SK-N-DZ (cell line): Measurements from ENCODE around the gene LGALS9C.
"Not testable (repeated sequence)": the region's sequence is repeated elsewhere in the genome, so short reads cannot be mapped to it uniquely, and the experiment has no call there.

Experiments used
- DNase-seq: peaks from one replicate; pipeline ENCODE4 v3.0.0-alpha.2; 2015; ENCODE audit warnings: low spot score

Gene LGALS9C

DNA sequence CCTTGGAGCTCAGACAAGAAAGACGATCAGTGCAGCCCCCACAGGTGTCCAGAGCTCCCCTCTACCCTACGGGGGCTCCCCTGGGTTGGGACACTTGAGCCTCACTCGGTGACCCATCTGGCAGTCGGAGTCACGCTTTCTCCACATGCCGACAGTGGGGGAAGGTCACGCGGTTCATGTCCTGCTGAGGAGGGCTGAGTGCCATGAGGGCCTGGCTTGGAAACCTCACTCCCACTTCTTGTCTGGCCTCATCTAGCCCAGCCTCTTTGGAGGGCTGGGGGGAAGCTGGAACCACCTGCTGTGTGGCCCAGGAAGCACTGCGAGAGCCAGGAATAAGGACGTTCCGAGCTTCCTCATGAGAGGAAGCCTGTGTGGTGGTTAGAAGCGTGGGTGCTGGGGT is 1.8 kb downstream of the LGALS9C start:
- DNase-seq: not testable (repeated sequence)

- not testable (repeated sequence) for DNase-seq
Measured at GRCh38 chr17:18478977-18479595, 2.5 kb downstream of the LGALS9C start.

GRCh38 chr17:18481775-18482174 is 5.2 kb downstream of the LGALS9C start:
- not testable (repeated sequence) for DNase-seq

GRCh38 chr17:18485936-18486464 is 9.4 kb downstream of the LGALS9C start:
- DNase-seq: not testable (repeated sequence)

- DNase-seq: not testable (repeated sequence)
Measured at GRCh38 chr17:18487633-18488032, 11.0 kb downstream of the LGALS9C start.

GRCh38 chr17:18488622-18489021 is 12.0 kb downstream of the LGALS9C start:
- not testable (repeated sequence) for DNase-seq

DNA sequence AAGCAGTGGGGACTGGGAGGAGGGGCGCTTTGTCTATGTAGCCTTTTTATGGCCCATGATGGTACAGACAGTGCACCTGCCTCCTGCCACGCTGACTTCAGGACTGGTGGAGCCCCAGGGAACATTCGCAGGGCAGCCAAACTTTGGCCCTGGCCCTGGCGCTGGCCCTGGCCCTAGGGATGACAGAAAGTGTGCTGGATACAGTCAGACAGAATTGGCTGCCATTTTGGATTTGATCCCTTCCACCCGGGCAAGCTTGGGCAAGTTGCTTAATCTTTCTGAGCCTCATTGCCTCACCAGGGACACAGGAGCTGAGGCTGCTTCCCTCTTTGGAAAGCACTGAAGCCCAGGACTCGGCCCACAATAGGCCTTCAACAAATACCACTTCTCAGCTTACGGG is 13.4 kb downstream of the LGALS9C start:
- not testable (repeated sequence) for DNase-seq

DNA sequence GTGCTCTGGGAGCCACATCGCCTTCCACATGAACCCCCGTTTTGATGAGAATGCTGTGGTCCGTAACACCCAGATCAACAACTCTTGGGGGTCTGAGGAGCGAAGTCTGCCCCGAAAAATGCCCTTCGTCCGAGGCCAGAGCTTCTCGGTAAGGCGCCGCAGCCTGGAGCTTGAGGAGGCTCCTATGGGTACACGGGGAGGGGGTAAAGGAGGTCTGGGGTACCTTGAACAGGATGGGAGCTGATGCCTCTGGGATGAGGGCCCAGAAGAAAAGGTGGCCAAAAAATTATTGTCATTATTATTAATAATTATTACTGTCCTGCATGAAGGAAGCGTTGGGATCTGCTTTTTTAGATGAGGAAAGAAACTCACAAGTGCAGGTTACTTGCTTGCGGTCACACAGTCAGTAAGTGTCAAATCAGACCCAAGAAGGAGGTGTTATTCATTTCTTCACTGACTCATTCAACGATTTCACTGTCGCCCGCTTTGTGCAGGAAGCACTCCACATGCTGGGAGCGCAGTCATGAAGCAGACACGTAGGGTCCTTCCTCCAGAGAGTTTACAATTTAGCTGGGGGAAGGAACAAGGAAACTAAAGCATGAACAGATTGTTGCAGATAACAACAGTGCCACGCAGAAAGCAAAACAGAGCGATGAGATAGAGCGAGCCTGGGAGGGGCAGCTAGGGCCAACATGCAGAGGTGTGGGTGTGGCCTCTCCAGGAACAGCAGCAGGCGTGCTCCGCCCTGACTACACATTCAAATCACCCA is 16.3 kb downstream of the LGALS9C start:
- not testable (repeated sequence) for DNase-seq

DNA sequence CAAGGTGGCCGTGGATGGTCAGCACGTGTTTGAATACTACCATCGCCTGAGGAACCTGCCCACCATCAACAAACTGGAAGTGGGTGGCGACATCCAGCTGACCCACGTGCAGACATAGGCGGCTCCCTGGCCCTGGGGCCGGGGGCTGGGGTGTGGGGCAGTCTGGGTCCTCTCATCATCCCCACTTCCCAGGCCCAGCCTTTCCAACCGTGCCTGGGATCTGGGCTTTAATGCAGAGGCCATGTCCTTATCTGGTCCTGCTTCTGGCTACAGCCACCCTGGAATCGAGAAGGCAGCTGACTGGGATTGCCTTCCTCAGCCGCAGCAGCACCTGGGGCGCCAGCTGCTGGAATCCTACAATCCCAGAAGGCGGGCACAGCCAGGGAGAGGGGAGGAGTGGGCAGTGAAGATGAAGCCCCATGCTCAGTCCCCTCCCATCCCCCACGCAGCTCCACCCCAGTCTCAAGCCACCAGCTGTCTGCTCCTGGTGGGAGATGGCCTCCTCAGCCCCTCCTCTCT is 17.7 kb downstream of the LGALS9C start:
- not testable (repeated sequence) for DNase-seq

- DNase-seq: not testable (repeated sequence)
Measured at GRCh38 chr17:18497044-18497443, 20.5 kb downstream of the LGALS9C start.

- DNase-seq: not testable (repeated sequence)
Measured at GRCh38 chr17:18499100-18499499, 22.5 kb downstream of the LGALS9C start.

DNA sequence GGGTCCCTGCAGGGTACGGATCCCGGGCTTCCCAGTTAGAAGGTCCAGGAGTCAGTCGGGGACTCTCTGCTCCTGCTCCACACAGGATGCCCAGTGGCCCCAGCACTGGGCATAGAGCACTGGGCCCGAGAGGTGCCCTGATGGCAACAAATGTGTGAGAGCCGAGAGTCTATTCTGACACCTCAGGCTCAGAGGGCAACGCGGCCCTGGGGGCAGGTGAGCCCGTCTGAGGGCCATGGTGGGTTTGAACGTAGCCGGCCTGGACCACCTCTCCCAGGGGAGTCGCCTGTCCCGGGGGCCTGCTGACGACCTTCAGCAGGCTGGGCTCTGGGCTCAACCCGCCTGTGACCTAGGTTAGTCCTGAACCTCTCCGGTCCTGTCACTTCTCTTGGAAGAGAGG is 23.2 kb downstream of the LGALS9C start:
- DNase-seq: not testable (repeated sequence)

GRCh38 chr17:18500281-18500680 is 23.7 kb downstream of the LGALS9C start:
- not testable (repeated sequence) for DNase-seq

DNA sequence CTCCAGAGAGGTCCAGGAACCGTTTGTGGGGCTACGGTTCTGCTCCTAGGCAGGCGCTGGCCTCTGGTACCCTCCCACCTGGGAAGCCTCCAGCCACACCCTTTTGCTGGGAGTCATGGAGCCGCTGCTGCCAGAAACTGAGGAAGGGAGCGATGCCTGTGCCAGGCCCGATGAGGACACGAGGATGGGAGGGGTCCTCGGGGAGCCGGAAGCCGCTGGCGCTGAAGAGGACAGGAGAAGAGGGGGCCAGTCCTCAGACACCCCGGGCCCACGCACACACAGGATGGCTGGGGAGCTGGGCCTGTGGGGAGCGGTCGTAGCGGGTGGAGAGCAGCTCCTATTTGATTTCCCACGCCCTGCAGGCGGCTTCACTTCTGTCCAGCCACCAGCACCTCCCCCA is 24.2 kb downstream of the LGALS9C start:
- not testable (repeated sequence) for DNase-seq

- DNase-seq: not testable (repeated sequence)
Measured at GRCh38 chr17:18503221-18503620, 26.6 kb downstream of the LGALS9C start.

DNA sequence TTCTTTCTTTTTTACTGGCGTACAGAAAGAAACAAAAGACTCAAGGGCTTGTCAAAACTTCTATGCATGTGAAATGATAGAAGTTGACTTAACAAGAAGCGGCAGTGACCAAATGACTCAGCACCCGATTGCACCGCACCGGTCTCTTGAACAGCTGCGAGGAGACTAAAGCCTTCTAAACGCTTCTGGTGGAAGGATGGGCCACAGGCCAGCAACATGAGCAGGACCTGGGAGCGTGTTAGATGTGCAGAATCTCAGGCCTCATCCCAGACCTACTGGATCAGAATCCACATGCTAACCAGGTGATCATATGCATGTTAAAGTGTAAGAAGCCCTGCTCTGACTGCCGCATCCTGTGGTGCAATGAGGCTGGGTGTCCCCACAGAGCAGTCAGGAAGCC is 31.1 kb downstream of the LGALS9C start:
- DNase-seq: not testable (repeated sequence)

DNA sequence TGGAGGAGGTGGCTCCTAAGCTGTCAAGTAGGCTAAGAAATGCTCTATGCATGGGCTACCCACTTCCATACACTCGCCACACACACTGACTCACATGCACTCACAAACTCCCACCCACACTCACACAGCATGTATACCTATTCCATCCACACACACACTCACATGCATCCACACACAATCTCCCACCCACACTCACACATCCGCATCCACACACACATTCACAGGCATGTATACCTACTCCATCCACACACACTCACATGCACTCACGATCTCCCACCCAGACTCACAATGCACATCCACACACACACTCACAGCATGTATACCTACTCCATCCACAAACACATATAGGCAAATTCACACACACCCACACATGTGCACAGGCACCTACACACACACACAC is 32.1 kb downstream of the LGALS9C start:
- not testable (repeated sequence) for DNase-seq

DNA sequence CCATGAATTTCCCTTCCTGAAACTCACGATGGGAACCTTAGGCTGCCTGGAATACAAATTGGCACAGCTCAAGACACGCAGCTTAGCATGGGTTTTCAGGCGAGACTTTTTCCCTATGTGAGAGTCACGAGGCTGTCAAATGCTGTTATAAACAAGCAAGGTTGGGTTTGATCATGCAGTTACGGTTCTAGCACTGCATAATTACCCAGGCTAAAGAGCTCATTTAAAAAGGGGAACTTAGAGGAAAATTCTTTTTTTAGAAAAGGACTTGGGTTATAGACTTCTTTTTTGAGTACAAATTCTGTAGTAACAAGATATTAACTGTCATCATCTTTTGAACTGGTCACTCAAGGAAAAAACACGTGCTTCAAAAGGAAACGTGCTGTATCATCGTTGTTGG is 44.5 kb downstream of the LGALS9C start:
- DNase-seq: not testable (repeated sequence)

- not testable (repeated sequence) for DNase-seq
Measured at GRCh38 chr17:18525015-18525414, 48.4 kb downstream of the LGALS9C start.

DNA sequence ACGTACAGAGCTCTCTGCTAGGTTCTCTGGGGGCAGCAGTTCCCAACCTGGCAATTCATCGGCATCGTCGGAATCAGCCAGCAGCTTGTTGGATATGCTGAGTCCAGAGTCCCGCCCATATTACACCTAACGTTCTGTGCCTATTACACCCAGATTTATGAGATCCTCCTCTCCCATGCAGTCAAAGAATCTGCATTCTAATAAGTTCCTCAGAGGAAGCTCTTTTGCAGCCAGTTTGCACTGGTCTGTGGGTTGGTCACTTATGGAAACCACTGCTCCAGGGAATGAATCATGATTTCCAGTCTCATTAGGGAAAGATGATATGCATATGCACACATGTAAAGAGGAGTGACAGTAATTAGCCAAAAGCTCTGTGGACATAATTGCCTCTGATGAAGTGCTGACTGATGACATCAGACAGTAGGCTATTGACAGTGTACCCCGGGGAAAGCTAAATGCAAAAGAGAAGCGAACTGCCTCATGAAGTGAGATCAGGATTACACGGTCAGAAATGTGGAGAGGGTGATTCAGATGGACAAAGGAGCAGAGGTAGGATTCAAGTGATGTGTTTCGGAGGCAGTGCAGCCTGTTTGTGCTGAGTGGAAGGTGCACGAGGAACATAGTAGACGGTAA is 49.7 kb downstream of the LGALS9C start:
- not testable (repeated sequence) for DNase-seq

GRCh38 chr17:18527354-18527753 is 50.8 kb downstream of the LGALS9C start:
- peak; percentile 5 for DNase-seq

DNA sequence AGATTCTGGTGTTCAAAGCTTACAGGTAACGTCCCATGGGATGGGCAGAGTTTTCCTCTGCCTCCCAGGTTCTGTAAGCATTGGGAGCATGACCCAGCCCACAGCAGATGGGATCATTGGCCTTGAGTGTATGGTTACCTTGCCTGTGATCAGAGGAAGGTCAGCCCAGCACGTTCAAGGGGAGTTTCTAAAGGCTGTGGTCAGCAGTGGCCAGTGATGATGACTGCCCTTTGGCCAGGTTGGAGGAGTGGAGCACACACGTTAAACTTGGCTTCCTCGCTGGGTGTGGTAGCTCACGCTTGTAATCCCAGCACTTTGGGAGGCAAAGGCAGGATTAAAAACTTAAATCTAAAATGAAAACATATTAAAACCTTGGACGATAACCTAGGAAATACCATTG is 51.8 kb downstream of the LGALS9C start:
- not testable (repeated sequence) for DNase-seq
